Stimulated activated CD4-positive, alpha-beta T cell treated with anti-CD3 and anti-CD28 coated beads, Interleukin-15, amount 100 ng/mL, for 48 hours (primary cell): ENCODE data around the gene LSM8.
"Not testable (repeated sequence)": the region's sequence is repeated elsewhere in the genome, so short reads cannot be mapped to it uniquely, and the experiment has no call there.

Experiments used
- DNase-seq, 2 donors: peaks; one replicate each; pipeline ENCODE4 v3.0.0-alpha.2; 2020; ENCODE audit warnings: low read depth in 2 of 2

Gene LSM8

DNA sequence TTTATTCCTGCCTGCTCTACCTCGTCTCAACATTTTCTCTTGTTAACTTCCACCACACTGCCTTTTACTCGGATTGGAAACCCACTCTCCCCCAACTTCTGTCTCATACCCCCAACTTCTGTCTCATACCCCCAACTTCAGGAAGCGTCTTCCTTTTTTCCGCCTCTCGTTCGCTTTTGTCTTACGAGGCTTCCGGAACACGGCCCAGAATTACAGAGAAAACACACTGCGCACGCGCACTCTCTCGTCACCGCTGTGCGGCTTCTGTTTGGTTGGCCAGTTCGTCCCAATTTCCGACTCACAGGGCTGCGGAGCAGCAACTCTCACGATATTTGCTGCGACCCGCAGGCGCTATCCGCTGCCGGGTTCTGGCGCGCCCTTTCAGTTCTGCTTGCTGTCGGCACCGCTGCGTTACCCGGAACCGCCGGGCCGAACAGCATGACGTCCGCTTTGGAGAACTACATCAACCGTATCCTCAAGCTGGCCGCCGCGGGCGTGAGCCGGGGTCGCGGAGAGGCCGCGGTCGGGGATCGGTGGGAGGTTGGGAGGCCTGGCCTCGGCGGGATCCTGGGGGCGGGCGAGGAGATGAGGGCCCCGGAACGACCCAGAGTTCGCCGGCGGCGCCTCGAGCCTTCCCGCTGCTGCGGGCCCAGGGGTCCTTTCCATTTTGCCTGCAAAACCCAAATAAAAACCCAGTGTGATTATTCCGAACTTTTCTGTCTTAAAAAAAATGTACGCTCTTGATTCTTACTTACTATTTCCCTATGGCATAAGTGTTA is at the start of gene LSM8:
Gene LSM8, plus strand, starts transcription at position 379 of the 779 bp plus-strand sequence. Its CDS starts 60 bp downstream, at position 439.
- DNase-seq = peak; percentile 91 to 92

DNA sequence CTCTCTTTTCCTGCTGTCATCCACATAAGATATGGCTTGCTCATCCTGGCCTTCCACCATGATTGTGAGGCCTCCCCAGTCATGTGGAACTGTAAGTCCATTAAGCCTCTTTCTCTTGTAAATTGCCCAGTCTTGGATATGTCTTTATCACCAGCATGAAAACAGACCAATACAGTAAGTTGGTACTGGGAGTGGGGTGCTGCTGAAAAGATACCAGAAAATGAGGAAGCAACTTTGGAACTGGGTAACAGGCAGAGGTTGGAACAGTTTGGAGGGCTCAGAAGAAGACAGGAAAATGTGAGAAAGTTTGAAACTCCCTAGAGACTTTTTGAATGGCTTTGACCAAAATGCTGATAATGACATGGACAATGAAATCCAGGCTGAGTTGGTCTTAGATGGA is 49.5 kb upstream of the LSM8 start:
- DNase-seq = not testable (repeated sequence)

DNA sequence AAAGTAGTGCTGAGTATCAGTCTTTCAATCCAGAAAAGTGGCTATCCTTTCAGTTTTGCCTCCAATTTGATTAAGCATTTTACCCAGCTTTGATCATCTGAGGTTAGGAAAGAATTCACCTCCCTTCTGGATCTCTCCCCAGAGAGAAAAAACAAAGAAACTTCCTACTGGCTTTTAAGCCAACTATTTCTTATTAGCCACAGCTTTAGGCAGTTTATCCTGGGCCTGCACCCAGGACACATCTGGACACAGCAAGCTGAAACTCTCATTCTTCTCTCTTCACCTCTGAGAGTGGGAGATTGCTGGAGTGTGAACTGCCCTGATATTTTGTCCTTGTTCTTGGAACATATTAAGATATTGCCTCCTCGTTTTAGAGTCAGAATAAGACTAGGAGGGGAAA is 43.5 kb upstream of the LSM8 start:
- DNase-seq = no peak

DNA sequence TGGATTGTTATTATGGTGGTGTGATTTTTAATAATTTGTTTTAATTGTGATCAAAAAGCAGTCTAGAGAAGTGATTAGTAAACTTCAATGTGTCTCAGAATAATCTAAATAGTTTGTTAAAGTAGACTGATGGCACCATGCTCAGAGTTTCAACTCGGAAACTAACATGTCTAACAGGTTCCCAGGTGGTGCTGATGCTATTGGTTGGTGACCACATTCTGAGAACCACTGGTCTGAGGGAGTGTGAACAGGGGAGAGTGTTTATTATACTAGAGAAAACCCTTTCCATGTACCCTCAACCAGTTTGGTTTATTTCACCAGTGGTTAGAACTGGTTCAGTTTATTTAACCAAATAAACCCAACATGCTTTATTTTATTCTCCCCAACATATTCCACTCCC is 42.0 kb upstream of the LSM8 start:
- no peak for DNase-seq

DNA sequence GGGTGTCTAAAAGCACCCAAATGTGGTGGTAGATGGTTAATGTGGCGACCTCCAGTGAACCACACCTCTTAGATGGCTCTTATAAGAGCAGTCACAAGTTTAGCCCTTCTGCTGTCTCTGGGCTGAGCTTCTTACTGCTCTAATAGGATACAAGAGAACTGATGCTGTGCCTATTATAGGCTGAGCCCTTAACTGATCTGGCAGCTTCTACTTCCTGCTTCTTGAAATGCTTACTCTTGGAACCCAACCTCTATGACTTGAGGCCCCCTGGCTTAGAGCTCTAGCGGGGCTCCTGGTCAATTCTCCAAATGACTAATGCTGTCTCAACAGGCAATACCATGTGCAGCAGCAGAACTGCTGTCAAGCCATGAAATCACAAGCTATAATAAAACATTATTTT is 35.0 kb upstream of the LSM8 start:
- no peak for DNase-seq

DNA sequence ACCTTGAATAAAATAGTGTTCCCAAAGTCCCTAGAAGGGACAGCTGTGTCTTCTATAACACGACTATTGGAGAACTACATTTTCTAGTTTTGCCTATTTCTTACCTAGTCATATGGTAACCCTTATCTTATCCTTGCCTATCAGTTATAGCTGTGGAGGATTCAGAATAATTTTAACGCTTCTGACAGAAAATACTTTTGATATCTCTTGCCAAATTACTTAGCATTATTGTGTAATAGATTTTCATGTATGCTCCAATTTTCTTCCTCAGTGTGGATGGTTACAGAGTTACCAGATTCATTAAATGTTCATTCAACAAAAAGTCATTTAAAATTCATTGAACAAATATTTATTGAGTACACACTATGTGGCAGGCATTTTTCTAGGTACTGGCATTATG is 34.6 kb upstream of the LSM8 start:
- no peak for DNase-seq

DNA sequence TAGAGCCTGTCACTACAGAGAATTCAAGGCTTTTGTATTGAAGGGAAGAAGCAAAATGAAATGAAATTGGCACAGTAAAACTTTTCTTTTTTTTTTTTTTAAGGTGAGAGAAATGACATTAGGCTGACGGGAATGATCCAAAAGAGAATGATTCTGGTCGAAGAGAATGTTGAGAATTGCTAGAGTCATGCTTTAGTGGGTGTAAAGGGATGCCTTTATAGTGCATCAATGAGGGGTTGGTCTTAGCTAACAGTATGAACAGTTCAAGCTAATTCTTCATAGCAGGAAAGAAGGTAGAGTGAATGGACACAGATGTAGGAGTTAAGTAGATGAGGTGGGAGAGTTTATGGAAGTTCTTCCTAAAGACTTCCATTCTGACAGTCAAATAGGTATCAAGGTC is 32.3 kb upstream of the LSM8 start:
- no peak for DNase-seq

DNA sequence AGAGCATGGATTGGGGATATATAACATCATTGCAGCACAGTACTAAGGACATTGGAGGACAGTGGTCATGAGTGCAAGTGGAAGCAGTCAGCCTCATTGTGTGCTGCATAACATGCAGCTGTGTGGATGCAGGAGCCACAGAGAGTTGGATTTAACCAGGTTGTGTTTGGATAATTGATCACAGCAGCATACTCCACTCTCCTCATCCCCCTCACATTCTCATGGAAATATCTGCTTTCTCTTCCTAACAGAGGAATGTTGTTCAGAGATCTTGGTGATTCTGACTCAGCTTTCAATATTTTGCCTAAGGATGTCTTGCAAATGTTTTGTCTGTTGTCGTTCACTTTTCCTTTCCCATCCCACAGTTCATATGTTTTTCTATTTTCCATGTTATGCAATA is 31.8 kb upstream of the LSM8 start:
- DNase-seq = no peak

DNA sequence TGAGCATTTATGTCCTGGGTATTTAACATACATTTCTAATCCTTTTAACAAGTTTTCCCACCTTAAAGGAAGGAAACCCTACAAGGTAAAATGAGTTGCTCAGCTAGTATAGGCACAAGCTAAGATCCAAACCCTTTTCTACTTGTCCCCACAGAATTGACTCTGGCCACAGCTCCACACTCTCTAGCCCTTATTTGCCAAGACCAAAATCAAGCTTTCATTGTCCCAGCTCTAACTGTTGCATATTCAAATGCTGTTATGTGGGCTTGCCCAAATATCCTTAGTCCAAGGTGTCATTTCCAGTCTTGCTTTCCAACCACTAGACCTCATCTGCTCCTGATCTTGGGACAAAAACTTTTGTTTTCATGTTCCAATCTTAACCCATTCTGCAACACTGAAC is 31.3 kb upstream of the LSM8 start:
- no peak for DNase-seq

DNA sequence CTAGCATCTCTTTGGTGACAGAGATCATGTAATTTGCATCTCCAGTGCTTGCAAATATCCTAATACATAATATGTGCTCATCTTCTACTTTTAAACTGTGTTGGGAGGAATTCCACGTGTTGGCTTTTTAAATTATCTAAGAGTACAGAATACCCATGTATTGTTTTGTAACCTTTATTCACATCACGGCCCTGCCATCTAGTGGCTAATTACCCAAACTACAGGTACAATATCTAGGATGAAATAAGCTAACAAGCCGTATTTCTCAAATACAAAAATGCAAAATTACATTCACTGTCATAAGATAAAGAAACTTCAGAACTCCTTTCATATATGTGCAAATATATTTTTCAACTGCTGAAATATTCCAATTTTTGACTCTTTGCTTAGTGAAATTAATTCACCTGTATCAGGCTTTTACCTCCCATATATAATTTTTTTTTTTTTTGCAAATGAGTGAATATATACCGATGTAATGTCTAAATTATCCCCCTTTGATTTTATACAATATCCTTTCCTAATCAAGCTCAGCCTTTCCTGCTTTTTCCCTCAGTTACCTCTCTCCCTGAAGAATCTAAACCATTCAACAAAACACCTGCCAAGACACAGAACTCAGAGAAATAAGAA is 30.3 kb upstream of the LSM8 start:
- peak in 1 of 2 donors; percentile 3 for DNase-seq

DNA sequence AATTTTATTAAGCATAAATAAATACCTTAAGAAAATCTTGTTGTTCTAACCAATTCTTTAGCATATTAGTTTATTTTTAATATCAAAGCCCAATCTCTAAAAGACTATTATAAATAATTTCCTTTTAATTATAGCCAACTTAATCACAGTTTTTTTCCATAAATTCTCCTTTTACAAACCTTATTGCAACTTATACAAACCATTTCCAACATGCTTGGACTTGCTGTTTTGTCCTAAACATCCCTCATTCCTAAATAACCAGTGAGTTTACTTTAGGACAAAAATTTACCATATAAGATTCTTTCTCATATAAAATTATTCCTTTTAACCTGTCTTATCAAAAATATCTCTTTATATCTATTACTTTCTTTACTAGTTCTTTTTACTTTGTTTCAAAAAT is 25.2 kb upstream of the LSM8 start:
- no peak for DNase-seq

DNA sequence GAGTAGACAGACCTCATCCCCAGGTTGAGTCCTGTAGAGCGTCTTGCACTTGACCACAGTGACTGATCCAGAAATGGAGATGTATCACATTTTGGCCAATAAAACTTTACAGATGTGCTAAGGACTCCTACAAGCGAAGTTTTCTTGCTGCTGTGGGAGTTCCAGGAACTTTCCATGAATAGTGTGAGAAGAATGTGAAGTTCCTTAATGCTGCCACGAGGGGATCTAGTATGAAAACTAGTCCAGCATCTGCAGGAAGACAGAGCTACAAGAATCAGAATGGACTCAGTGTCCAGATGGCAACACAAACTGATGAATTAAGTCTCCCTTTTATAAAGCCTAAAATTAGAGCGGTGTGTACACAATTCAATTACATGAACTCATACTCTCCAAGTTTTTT is 14.8 kb upstream of the LSM8 start:
- no peak for DNase-seq

DNA sequence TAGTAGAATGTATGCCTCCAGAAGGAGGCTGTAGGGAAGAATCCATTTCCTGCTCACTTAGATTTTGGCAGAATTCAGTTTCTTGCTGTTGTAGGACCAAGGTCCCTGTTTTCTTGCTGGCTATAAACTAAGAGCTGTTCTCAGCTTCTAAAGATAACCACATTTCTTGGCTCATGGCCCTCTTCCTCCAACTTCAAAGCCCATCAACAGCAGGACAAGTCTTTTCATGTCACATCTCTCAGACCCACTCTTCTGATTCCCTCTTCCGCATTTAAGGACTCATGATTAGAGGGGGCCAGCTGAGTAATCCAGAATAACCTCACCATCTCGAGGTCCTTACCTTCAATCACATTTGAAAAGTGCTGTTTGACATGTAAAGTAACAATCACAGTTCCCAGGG is 8.2 kb upstream of the LSM8 start:
- no peak for DNase-seq

DNA sequence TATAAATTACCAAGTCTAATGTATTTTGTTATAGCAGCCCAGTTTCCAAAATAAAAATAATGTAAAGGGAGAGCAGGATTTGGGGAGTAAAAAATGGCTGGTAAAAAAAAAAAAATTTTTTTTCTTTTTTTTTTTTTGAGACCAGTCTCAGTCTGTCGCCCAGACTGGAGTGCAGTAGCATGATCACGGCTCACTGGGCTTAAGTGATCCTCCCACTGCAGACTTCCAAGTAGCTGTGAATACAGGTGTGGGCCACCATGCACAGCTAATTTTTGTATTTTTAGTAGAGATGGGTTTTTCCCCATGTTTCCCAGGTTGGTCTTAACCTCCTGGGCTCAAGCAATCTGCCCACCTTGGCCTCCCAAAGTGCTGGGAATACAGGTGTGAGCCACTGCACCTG is 4.8 kb upstream of the LSM8 start:
- DNase-seq = no peak

DNA sequence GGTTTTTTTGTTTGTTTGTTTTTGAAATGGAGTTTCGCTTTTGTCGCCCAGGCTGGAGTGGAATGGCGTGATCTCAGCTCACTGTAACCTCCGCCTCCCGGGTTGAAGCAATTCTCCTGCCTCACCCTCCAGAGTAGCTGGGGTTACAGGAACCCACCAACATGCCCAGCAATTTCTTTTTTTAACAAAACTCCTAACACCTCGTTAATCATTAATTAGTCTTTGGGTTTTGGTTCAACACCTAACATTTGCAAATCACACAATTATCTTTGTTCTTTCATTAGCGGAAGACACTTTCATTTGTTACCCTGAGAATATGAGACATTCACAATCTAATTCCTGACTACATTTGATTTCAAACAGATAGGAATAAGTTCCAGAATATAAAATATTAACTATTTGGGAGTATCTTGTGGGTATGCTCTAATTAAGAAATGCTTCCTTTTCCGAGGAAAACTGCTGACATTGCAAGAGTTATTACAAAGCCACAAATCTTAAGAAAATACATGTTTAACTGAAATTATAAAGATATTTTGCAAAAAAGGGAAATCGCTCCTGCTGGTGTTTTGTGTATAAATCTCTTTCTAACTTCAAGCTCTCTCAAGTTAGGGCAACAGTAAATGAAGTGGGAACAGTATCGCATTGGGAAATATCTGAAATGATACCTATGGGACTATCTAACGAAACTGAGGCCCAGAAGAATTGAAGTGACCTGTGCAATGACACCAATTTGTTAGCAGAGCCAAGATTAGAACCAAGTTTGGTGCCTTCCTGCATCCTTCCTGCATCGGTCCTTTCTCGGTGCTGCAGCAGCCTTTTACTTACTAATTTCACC is 1.2 kb upstream of the LSM8 start:
- no peak for DNase-seq

DNA sequence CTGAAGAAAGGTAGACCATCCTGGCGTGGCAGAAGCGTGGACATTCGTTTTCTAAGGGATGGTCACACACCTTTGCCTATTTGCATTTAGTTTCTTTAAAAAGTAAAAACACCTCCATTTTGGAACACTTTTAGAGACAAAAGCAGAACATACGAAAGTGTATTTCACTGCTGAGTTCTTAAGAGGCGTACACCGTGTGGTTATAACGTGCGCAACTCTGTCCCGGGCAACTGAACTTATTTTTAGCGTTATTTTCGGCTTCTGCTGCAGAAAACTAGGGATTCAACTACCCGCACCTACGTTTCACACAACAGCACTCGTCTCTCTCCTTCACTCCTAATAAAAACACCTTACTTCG is 557 bp upstream of the LSM8 start:
- no peak for DNase-seq

DNA sequence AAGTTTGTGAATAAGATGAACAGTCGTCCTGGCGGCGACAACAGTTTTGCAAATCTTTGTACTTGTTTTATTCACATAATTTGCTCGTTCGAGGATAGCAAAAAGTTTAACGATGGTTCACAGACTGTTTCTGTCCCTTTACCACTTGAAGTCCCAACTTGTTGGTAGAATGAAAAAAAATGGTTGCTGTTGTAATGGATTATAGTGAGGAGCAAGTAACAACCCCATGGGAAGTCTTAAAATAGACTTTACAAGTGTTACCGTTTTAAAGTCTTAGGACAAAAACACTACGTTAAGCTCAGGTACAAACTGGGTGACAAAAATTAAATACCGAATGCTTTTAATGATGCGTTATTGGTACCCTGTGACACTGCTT is 589 bp downstream of the LSM8 start:
- no peak for DNase-seq

DNA sequence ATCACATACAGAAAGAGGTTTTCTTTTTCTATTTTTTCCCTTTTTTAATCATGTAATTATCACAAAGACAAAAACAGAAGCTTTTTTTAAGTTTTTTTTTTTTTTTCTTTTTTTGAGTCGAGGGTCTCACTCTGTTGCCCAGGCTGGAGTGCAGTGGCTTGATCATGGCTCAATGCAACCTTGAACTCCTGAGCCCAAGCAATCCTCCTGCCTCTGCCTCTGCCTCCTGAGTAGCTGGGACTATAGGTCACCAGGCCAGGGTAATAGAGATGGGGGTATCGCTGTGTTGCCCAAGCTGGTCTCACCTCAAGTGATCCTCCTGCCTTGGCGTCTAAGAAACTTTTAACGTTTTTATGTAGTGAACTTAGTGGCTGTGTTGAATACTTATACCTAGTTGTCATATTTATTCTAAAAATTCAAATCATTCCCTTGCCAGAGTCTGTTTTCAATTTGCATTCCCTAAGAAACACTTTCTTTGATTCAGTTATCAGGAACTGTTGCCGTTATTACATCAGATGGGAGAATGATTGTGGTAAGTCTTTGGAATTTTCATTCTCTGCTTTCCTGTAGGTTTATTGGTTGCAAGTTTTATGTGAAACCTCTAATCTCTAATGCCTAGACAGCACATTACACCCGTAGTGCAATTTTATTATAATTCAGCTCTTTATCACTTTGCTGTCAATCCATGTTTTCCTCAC is 1.3 kb downstream of the LSM8 start:
- no peak for DNase-seq

DNA sequence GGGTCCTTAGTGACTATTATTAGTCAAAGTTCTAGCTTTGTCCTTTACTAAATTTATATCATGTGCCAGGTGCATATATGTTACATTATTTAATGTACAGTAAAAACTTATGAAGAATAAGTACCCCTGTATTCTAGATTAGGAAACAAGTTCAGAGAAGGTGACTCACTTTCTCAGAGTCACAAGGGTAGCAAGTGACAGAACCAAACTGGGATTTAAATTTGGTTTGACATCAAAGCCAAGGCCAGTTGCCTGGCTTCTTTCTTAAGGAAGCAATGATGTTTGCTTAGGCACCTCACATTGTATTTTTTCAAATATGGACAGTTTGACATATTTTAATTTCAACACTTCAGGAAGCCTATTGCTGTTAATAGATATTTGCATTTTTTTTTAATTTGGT is 2.5 kb downstream of the LSM8 start:
- no peak for DNase-seq

DNA sequence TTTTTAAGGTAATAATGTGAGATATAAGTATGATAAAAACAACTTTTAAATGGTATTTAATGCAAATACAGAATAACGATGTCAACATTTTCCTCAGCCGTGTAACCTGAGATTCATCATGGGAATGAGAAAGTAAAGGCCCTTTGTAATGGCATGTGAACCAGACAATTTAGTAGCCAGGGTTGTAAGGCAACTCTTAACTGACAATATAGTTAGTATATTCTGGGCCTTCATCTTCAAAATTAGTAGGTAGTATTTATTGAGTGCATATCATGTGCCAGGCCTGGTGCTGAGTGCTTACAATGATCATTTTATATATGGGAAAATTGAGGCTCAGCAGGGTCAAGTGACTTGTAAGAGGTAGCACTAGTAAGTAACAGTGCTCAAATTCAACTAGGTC is 10.6 kb downstream of the LSM8 start:
- no peak for DNase-seq

DNA sequence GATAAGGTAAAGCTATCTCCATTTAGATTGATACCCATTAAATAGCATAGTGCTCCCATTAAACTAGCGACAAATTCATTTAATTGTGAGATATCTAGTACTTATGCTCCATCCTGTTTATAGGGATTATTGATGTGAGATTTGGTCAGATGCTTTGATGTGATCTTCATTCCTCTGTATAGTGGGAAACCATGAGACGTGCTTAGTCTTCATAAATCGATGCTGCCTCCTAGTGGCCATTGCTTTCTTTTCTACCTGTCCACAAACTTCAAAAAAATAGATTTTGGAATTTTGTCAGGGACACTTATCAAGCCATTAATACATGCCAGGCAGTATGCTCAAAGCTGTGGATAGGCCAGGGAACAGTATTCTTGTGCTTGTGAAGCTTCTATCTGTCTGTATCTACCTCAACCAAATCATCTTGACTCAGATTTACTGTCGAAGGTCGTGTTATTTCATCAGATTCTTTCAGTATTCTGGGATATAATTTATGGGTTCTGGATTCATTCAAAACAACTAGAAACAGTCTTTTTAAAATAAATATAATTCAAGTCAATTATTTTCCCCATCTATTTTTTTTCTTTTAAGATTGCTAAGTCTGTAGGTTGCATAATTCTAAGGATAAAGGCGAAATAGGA is 12.0 kb downstream of the LSM8 start:
- DNase-seq = peak in 1 of 2 donors; percentile 51

DNA sequence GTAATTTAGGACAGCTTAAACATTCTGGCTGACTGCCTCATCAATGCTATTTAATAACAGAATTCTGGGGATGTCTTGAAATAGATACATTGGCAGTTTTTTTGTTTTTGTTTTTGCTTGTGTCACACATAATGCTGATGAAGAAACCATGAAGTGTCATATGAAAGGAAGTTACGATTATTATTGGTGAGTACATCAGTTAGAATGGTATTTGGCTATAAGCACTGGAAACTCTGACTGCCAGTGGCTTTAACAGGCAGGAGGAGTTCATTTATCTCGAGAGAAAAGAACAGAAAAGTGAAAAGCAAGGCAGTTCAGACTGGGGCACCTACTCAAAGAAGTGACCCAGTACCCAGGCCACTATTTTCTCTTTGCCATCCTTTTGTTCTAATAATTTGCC is 18.1 kb downstream of the LSM8 start:
- no peak for DNase-seq
